ENCODE measurements around the gene RCHY1.
"Not testable (repeated sequence)": the region's sequence is repeated elsewhere in the genome, so short reads cannot be mapped to it uniquely, and the experiment has no call there.

RCHY1 gene

DNA sequence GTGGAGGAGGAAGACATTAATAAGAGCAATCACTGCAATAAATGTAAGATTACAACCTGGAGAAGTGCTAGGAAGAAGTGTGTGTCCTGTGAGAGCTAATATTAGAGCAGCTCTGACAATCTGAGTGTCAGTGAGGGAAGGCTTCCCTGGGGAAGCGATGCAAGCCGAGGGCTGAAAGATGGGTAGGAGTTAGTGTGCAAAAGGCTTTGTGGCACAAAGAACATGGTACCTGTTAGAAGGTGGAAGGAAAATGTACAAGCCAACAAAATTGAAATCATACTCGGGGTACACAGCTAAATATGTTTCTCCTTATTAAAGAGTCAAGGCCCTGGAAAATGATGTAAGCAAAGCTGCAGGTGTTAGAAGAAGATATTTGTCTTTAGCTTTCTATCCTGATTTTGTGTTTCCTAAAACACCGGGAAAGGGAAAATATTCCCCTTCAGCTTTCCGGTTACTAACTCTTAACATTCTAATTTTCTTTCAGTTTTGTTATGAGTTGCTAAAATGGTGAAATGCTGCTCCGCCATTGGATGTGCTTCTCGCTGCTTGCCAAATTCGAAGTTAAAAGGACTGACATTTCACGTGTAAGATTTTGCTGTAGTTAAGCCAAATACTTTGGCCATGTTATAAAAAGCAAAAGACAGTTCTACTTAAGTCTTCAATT lies 878 bp upstream of the RCHY1 start:
- DNase-seq, result no peak

- DNase-seq, result no peak
Measured at GRCh38 chr4:75513526-75514130, 575 bp downstream of the RCHY1 start.

DNA sequence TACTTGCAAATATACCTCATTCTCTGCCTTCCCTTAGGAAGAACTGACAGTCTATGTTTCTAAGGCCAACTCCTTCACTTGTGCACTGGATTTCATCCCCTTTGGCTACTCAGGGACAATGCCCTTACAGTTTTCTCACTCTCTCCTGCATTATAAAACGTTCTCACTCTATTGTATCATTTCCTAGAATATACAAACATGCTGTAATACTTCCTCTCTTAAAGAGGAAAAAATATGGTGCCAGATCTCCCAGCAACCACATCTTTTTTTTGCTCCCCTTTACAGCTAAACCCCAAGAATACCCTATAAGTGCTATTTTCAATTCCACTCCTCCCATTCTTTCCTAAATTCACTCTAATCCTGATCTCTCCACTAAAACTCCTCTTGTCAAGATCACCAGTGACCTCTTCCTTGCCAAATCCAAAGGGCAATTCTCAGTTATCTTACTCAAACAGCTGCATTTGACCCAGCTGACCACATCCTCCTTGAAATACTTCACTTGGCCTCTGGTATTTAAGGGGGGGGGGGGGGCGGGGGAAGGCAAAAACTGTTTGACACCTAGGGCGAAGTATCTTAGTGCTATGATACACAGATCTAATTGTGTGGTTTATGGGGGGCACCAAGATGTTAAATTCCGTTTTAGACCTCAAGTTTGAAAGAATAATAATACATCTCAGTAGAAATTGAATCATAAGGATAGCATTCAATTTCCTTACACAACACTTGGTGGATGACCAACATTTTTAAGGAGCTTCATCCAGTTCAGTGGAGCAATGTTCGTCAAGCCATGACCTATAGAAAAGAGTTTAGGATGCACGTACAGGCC lies 1.6 kb downstream of the RCHY1 start:
- no peak for DNase-seq

- no peak for DNase-seq
Measured at GRCh38 chr4:75511841-75512240, 2.4 kb downstream of the RCHY1 start.

DNA sequence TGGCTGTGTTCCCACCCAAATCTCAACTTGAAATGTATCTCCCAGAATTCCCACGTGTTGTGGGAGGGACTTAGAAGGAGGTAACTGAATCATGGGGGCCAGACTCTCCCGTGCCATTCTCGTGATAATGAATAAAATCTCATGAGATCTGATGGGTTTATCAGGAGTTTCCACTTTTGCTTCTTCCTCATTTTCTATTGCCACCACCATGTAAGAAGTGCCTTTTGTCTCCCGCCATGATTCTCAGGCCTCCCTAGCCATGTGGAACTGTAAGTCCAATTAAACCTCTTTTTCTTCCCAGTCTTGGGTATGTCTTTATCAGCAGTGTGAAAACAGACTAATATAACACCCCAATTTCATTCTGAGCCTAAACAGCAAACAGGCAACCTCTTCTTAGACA lies 4.6 kb downstream of the RCHY1 start:
- DNase-seq, result not testable (repeated sequence)

DNA sequence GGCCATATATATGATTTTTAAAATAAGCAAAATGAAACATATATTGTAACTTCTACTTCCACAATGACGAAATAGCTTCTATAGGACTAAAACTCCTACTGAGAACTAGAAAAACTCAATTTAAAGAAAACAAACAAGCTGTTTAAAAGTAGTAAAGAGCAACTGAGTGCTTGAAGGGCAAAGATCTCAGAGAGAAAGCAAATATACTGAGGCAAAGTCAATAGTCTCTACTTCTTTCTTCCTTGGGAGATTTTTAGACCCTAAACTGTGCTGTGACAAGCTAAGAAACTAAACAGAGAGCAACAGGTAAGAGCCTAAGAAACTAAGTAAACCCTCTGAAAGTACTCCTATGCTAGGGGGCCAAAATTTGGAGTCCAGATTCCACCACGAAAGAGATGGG lies 8.6 kb downstream of the RCHY1 start:
- DNase-seq, result no peak

DNA sequence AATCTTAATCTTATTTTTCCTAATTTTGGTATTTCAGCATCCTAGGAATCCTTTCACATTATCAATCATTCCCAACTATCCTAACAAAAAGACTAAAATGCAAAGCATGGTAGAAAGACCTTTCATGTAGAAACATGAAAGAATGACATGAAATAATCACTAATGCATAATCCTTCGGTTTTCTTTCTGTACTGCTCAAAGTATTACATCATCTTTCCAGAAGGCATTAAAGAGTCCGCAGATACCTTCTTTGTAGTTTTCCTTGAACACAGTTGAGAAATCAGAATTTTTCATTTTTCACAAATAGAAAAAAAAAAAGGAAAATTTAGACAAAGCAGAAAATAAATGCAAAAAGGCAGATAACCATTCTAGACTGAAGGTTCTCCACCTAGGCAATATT lies 11.5 kb downstream of the RCHY1 start:
- no peak for DNase-seq

GRCh38 chr4:75499900-75500299 lies 14.3 kb downstream of the RCHY1 start:
- no peak for DNase-seq

DNA sequence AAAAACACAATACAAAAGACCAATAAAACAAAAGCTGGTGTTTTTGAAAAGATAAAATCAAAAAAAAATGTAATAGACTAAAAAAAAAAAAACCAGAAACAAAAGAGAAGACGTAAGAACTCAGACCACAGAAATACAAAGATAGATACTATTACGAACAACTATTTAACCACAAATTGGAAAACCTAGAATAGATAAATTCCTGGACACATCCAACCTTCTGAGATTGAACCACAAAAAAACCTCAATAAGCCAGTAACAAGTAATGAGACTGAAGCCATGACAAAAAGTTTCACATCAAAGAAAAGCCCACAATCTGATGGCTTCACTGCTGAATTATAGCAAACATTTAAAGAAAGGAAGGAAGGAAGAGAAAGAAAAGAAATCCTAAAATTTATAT lies 16.2 kb downstream of the RCHY1 start:
- DNase-seq, result no peak

DNA sequence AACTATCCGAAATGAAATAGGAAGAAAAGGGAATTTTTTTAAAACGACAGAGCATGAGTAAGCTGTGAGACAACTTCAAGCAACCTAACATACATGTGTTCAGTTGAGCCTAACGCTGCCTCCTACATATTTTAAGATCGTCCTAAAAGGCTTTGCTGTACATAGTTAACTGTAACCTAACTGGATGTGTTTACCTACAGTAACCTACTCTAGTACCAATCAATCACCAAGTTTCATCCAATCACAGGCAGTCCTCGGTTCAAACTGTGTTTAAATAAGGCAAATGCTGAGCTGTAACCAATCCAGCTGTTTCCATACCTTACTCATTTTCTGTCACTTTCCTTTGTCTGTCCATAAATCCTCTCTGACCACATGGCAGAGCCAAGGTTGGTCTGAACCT lies 17.1 kb downstream of the RCHY1 start:
- no peak for DNase-seq

DNA sequence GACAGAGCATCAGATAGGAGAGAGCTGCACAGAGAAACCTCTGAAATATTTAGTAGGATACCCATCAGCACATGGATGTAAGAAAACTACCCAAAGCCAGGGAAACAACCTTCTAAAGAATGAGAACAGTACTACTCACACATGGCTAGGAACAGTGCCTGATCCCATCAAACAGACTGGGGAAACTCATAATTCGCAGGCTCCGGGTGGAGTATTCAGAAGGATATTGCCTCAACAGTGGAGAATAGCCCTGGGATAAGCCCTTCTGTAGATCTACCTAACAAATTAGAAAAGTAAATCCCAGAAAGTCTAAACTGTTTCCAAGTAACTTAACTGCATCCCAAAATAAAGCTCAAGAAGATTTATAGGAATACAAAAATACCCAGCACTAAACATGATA lies 17.8 kb downstream of the RCHY1 start:
- no peak for DNase-seq

DNA sequence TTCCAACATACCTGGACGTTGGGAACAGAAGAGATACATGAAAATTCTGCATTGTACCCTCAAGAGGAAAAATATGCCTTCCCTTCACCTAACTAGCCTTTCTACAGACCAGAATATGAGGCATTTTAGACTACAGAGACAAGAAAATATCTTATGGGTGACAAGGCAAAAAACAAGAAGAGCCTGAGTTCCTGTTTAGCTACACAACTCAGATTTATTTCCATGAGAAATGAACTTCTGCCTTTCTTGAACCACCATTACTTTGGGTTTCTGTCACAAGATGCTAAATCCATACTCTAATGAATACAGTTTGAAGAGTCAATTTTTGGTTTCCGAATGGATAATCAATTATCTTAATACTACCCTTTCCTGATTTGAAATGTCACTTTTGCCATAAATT lies 18.7 kb downstream of the RCHY1 start:
- DNase-seq, result no peak

- DNase-seq, result no peak
Measured at GRCh38 chr4:75494563-75494962, 19.6 kb downstream of the RCHY1 start.

DNA sequence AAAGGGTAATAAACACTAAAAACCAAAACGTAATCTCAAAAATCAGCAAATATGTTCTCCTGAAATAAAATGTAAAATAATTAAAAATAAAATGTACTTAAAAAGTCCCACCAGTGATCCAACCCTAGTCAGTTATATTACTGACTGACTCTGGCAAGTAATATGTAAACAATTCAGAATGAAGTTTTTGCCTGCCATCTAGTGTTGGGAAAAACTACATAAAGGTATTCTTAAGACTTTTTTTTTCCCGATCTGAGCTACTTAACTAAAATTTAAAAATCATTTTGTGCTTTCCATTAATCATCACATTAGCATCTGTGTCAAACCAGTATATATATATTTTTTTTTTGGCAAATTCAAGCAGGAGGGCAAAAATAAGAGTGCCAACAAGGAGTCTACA lies 24.0 kb downstream of the RCHY1 start:
- DNase-seq, result no peak

DNA sequence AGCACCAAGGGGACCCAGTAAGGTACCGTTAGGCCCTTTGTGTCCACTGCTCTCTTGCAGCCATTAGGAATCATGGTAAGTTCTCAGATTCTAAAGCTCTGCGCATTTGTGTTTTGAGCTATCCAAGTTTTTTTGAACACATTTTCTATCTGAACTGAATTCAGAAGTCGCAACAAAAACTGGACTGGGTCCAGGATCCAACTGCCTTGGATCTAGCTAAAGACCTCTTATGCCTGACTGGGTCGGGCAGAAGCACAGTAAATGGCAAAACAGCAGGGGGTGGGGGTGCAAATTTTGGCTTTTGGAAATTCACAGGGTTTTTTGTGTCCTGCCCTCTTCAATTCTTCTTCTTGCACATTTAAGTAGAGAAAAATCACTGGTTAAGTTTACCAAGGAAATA lies 30.0 kb downstream of the RCHY1 start:
- no peak for DNase-seq

- no peak for DNase-seq
Measured at GRCh38 chr4:75477201-75477600, 37.0 kb downstream of the RCHY1 start.

- DNase-seq, result no peak
Measured at GRCh38 chr4:75470738-75471137, 43.5 kb downstream of the RCHY1 start.

DNA sequence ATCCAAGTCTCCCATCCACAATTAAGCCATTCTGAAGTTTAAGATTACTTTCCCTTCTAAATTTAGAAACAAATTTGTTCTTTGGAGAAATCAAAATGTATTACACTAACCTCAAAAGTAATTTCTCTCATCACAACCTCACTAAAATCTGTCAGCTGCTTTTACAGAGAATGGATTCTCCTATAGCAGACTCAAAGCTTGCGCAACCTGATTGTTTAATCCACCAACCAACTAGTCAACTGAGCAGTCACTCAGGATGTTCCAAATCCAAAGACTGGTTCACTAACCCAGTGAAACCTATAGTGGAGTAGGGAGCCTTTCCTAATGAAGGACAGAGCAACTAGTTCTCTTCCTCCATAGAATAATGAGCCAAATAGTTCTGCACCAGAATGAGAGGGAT lies 44.3 kb downstream of the RCHY1 start:
- no peak for DNase-seq

DNA sequence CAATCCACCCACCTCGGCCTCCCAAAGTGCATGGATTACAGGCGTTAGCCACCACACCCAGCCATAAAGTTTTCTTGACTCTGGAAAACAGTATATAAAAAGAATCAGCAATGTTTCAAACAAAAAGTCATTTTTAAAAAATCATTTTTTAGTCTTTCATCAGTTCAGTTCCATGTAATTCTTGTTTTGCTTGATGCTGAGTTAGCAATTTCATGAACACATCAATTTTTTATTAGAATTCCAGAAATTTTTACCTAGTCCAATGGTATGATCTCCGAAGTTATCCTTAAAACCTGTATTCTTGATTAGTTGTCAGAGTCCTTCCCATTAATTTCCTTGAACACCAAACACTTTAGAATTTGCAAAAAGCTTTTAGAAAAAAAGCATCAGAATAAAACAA lies 56.8 kb downstream of the RCHY1 start:
- no peak for DNase-seq

GRCh38 chr4:75434105-75434504 lies 80.1 kb downstream of the RCHY1 start:
- DNase-seq, result no peak

DNA sequence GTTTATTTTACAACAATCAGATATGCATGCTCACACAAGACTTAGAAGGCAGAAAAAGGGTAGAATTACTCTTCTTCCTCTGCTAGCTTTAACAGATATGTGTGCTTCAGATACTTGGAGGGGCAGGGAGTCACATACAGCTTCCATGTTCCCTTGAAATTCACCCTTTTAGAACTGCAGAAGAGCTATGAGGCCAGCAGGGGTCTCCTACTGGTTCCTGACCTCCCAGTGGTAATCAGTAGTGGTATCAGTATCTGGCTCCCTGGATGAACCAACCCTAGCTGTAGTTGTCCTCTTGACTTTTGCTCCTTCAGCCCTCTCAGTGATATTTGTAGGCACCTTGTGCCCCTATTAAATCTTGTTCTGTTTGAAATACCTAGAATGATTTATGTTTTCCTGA lies 81.5 kb downstream of the RCHY1 start:
- DNase-seq, result no peak

DNA sequence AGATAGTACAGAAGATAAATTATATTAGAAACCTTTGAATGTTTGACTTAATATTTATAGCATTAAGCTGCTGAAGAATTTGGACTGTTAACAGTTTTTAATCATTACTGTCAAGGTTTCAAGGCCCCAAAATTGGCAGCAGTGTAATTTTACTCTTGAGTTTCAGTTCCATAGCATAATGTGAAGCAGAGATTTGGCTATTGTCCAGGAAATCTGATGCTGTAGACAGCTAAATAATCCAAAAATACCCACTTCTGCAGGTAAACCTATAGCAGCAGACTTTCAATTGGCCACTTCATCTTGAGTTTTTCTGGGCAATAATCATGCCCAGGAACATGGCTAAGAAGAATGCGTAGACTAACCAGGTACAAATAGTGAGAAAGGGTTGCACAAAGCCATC lies 85.0 kb downstream of the RCHY1 start:
- no peak for DNase-seq

All from right forelimb (tissue), 1 donor.